ENCODE data around the gene S1PR4.

DNA sequence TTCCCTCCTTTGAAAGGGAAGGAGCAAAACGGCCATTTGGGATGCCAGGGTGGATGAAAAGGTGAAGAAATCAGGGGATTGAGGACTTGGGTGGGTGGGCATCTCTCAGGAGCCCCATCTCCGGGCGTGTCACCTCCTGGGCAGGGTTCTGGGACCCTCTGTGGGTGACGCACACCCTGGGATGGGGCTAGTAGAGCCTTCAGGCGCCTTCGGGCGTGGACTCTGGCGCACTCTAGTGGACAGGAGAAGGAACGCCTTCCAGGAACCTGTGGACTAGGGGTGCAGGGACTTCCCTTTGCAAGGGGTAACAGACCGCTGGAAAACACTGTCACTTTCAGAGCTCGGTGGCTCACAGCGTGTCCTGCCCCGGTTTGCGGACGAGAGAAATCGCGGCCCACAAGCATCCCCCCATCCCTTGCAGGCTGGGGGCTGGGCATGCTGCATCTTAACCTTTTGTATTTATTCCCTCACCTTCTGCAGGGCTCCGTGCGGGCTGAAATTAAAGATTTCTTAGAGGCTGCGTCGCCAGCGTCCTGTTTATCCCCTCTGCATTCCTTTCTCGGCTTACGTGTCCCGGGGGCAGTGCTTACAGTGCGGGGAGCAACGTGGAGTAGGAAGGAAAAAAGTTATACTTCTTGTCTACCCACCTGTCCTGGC lies 15.2 kb upstream of the S1PR4 start:
- TF ChIP-seq CTCF (IDR thresholded peaks at IDR 0.05; ENCODE audit: poor library complexity), result peak; percentile 85
- TF ChIP-seq EZH2 (IDR thresholded peaks at IDR 0.05; ENCODE audit: borderline replicate concordance), result no peak

Data from hepatocyte (in vitro differentiated cells).